Colonic mucosa (tissue), 4 donors: ENCODE measurements around the gene TBL1Y. TPM values are rescaled to one million over a fixed set of nuclear protein-coding genes. Genes with fewer than 3 reads are reported as not detected.
"Not testable (repeated sequence)": the region's sequence is repeated elsewhere in the genome, so short reads cannot be mapped to it uniquely, and the experiment has no call there.

Source experiments
- DNase-seq: peaks from one replicate; pipeline ENCODE4 v3.0.0-alpha.2; 2020
- H3K27ac ChIP-seq: fragments of 200-600 bp; one replicate; pipeline ENCODE4 v1.8.0; 2021
- H3K27me3 ChIP-seq: fragments of 200-600 bp; one replicate; pipeline ENCODE4 v1.8.0; 2021
- H3K36me3 ChIP-seq: fragments of 200-600 bp; one replicate; pipeline ENCODE4 v1.8.0; 2021
- H3K4me1 ChIP-seq: fragments of 200-600 bp; one replicate; pipeline ENCODE4 v1.8.0; 2021; ENCODE audit warnings: mild to moderate bottlenecking
- H3K4me3 ChIP-seq: fragments of 200-600 bp; one replicate; pipeline ENCODE4 v1.8.0; 2021
- H3K9ac ChIP-seq, 2 donors: one replicate each; pipeline ENCODE4 v1.7.0; 2013; ENCODE audit warnings: control low read depth in 2 of 2, low read depth in 2 of 2, low read length in 2 of 2
- H3K9me3 ChIP-seq: fragments of 200-600 bp; one replicate; pipeline ENCODE4 v1.8.0; 2021
- intact Hi-C: fragments of 100-400 bp; cut with DNase I; formaldehyde crosslinking; loops from one replicate; pipeline ENCODE4 v1.14.1; 2022
- total RNA-seq, 2 donors: library from RNA; stranded (reverse); fragmentation: NEBNext Ultra II Directional in 1 of 2; extraction: Animal tissue kit (Norgen Biotek cat#: 25700) in 1 of 2; gene quantifications; one replicate each; pipeline ENCODE4 v1.2.1, GENCODE V29; 2021
- TF ChIP-seq, protein P1 (sequence below): fragments of 200-600 bp; IDR thresholded peaks from one replicate; pipeline ENCODE4 v1.8.0; 2022; ENCODE audit warnings: antibody characterized with exemption, mild to moderate bottlenecking
- donor health status: healthy.
- donor health status: DM: no; HTN: no; CAD: no.
- donor health status: DM: no; HTN: no; CAD: no.

Gene TBL1Y
- total RNA-seq, 2 donors from 2014 or later, result not detected

DNA sequence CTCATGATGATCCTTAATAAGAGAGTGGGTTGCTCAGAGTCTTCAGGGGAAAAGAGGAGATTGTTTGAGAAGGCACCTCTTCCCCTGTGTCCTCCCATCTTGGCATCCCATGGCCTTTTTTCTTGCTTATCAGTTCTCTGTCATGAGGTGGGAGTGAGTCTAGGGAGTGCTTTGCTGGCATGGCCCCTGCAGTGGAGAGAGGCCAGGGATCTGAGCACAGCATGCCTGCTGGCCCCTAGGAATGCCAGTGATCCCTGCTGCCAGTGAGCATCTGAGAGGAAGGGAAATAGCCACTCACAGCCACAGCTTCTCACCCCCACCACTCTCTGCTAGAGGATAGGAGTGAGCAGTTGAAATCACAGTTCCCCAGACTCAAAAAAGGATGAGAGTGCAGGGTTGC is 168.2 kb downstream of the TBL1Y start:
- intact Hi-C loops, result no loop called here
- Histone ChIP-seq H3K4me3 (no peak overlapping the region), H3K36me3 (no peaks in the 10 kb centered on the region), H3K9me3 (no peaks in the 10 kb centered on the region), H3K9ac (no peak overlapping the region), H3K27ac (no peak overlapping the region), H3K27me3 (no peaks in the 10 kb centered on the region), H3K4me1 (no peaks in the 10 kb centered on the region)
- no peak for DNase-seq
- TF ChIP-seq, protein P1, sequence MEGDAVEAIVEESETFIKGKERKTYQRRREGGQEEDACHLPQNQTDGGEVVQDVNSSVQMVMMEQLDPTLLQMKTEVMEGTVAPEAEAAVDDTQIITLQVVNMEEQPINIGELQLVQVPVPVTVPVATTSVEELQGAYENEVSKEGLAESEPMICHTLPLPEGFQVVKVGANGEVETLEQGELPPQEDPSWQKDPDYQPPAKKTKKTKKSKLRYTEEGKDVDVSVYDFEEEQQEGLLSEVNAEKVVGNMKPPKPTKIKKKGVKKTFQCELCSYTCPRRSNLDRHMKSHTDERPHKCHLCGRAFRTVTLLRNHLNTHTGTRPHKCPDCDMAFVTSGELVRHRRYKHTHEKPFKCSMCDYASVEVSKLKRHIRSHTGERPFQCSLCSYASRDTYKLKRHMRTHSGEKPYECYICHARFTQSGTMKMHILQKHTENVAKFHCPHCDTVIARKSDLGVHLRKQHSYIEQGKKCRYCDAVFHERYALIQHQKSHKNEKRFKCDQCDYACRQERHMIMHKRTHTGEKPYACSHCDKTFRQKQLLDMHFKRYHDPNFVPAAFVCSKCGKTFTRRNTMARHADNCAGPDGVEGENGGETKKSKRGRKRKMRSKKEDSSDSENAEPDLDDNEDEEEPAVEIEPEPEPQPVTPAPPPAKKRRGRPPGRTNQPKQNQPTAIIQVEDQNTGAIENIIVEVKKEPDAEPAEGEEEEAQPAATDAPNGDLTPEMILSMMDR, result no peak

DNA sequence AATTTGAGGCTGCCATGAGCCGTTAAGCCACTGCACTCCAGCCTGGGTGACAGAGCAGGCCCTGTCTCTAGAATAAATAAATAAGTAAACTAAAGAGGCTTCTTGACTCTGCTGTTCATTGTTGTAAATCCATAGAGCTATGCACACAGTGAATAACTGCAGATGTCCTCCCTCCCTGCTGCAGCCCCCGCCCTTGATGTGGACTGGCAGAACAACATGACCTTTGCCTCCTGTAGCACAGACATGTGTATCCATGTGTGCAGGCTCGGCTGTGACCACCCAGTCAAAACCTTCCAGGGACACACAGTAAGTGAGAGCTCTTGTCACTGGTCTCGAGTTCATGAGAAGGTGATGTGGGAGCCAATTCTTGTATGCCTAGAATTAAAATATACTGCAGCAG is 170.1 kb downstream of the TBL1Y start:
- H3K9me3 ChIP-seq, H3K36me3 ChIP-seq, DNase-seq, H3K27ac ChIP-seq, intact Hi-C loops, H3K4me3 ChIP-seq, H3K9ac ChIP-seq, H3K4me1 ChIP-seq, H3K27me3 ChIP-seq: not testable (repeated sequence)

DNA sequence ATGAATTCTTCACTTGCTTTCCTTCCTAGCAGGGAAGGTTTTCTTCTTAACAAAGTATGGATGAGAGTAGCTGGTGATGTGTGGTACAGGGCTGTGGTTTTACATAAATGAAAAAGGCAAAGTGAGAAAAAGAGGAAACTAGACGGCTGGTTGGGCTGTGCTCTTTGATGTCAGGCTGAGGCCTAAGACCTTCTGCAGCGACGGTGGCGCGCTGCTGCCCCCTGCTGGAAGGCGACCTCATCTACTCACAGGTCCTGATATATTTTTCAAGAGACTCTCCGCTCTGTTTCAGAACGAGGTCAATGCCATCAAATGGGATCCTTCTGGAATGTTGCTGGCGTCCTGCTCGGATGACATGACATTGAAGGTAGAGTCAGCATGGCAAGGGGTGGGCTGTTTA is 175.1 kb downstream of the TBL1Y start:
- Histone ChIP-seq H3K9ac (no peak overlapping the region), H3K27me3 (no peaks in the 10 kb centered on the region), H3K27ac (no peak overlapping the region), H3K4me3 (no peak overlapping the region), H3K9me3 (no peaks in the 10 kb centered on the region), H3K36me3 (no peaks in the 10 kb centered on the region), H3K4me1 (no peaks in the 10 kb centered on the region)
- TF ChIP-seq, protein P1, result no peak
- intact Hi-C loops, result no loop called here
- no peak for DNase-seq

DNA sequence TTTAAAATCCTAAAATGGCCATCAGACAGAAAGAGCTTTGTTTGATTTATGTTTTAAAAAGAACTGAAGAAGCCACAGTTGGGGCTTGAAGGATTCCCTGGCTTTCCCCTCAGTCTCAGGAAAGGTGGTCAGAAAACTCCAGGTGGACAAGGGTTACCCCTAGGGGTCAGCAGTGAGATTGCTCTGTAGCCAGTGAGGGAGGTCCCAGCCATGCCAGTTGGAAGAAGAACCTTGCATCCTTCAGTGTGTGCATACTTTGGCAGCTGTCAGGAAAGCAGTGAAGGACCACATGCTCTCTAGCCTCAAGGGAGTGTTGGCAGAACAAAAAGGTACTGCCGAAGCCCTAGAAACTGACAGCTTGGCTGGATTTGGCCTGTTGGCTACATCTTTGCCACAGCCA is 182.3 kb downstream of the TBL1Y start:
- TF ChIP-seq, protein P1, result no peak
- no peak overlapping the region for H3K27ac ChIP-seq
- intact Hi-C loops, result no loop called here
- H3K27me3 ChIP-seq, result no peaks in the 10 kb centered on the region
- H3K9me3 ChIP-seq, result no peaks in the 10 kb centered on the region
- no peak for DNase-seq
- H3K4me3 ChIP-seq, result no peak overlapping the region
- no peaks in the 10 kb centered on the region for H3K36me3 ChIP-seq
- H3K9ac ChIP-seq, result no peak overlapping the region
- H3K4me1 ChIP-seq, result no peaks in the 10 kb centered on the region

DNA sequence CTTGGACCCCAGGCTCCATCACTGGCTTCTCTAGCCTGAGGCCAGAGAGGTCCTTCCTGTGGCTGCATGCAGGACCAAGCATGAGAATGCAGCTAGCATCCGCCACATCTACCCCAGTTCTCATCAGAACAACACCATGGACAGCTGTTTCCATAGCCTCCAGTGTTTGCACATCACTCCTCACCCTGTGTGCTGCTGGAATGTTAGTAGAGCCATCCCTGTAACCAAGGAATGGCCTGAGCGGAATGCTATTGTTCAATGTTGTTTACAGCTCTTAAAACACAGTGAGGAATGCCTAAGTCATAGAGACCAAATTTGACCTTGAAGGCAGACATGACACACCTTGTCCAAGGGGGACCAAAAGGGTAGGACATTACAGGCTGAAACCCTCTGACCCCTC is 183.9 kb downstream of the TBL1Y start:
- TF ChIP-seq, protein P1, result no peak

DNA sequence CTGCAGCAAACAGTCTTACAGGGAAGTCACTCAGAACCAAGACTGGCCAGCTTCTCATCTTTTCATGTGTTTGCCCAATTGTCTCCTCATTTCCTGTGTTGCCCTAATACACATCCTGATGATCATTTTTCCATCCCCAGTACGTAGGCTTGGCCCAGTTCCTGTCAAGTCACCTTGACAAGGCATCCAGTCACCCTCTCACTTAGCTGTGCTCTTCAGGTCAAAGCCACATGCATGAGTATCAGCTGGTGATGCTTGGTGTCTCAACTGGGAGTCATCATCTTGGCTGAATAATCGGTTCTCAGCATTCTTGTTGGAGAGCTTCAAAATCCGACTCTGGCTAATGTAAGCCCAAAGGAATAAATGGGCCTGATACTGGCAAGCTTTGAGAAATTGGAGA is 186.5 kb downstream of the TBL1Y start:
- TF ChIP-seq, protein P1, result no peak
- no peak for DNase-seq
- Histone ChIP-seq H3K27ac (no peak overlapping the region), H3K9me3 (no peaks in the 10 kb centered on the region), H3K27me3 (no peaks in the 10 kb centered on the region), H3K36me3 (no peaks in the 10 kb centered on the region), H3K9ac (no peak overlapping the region), H3K4me3 (no peak overlapping the region), H3K4me1 (no peaks in the 10 kb centered on the region)
- intact Hi-C loops, result no loop called here

More for the DNA sequence above, 183.9 kb downstream of the TBL1Y start:
- Histone ChIP-seq H3K9ac (no peak overlapping the region), H3K9me3 (no peaks in the 10 kb centered on the region), H3K4me1 (no peaks in the 10 kb centered on the region), H3K27ac (no peak overlapping the region), H3K4me3 (no peak overlapping the region), H3K27me3 (no peaks in the 10 kb centered on the region), H3K36me3 (no peaks in the 10 kb centered on the region)
- DNase-seq, result no peak
- intact Hi-C loops, result no loop called here
